Neural progenitor cell (in vitro differentiated cells): ENCODE data around the gene STAC2. TPM values are rescaled to one million over a fixed set of nuclear protein-coding genes. Genes with fewer than 3 reads are reported as not detected.
A peak's percentile ranks its signal among the peaks of the same experiment; 100 is the strongest.

Source experiments
- DNase-seq: peaks from one replicate; pipeline ENCODE4 v3.0.0-alpha.2; 2016; ENCODE audit warnings: low spot score
- H2AFZ ChIP-seq: fragments of 200-600 bp; sonication (generic); replicated peaks from 2 replicates; pipeline ENCODE4 v1.6.1; 2016; ENCODE audit warnings: antibody characterized with exemption
- H3F3A ChIP-seq: fragments of 200-600 bp; sonication (generic); 2 replicates; pipeline ENCODE4 v1.6.1; 2016; ENCODE audit warnings: antibody characterized with exemption, low read depth
- H3K27ac ChIP-seq: fragments of 200-600 bp; sonication (generic); 2 replicates; pipeline ENCODE4 v1.5.1; 2016; ENCODE audit warnings: mild to moderate bottlenecking
- H3K27me3 ChIP-seq: fragments of 200-600 bp; sonication (generic); 2 replicates; pipeline ENCODE4 v1.6.1; 2016; ENCODE audit warnings: mild to moderate bottlenecking, moderate library complexity
- H3K36me3 ChIP-seq: fragments of 200-600 bp; sonication (generic); 2 replicates; pipeline ENCODE4 v1.5.1; 2016
- H3K4me1 ChIP-seq: fragments of 200-600 bp; sonication (generic); 2 replicates; pipeline ENCODE4 v1.6.1; 2016; ENCODE audit warnings: mixed run types
- H3K4me2 ChIP-seq: fragments of 200-600 bp; sonication (generic); 2 replicates; pipeline ENCODE4 v1.6.1; 2016
- H3K4me3 ChIP-seq: fragments of 200-600 bp; sonication (generic); 2 replicates; pipeline ENCODE4 v1.5.1; 2016
- H3K79me2 ChIP-seq: fragments of 200-600 bp; sonication (generic); 2 replicates; pipeline ENCODE4 v1.6.1; 2016; ENCODE audit warnings: low read depth
- H3K9ac ChIP-seq: fragments of 200-600 bp; sonication (generic); 2 replicates; pipeline ENCODE4 v1.6.1; 2016
- H3K9me3 ChIP-seq: fragments of 200-600 bp; sonication (generic); 2 replicates; pipeline ENCODE4 v1.5.1; 2016; ENCODE audit warnings: low read depth
- H4K20me1 ChIP-seq: fragments of 200-600 bp; sonication (generic); 2 replicates; pipeline ENCODE4 v1.6.1; 2016; ENCODE audit warnings: low read depth
- H3K27ac Mint-ChIP-seq: 3 replicates; pipeline ENCODE4 v1.8.0; 2021; ENCODE audit warnings: mixed read lengths
- H3K27me3 Mint-ChIP-seq: 2 replicates; pipeline ENCODE4 v1.8.0; 2022; ENCODE audit warnings: low read depth, mild to moderate bottlenecking, inconsistent platforms, moderate library complexity, mixed read lengths; ENCODE audit not compliant: insufficient read depth
- H3K36me3 Mint-ChIP-seq: 3 replicates; pipeline ENCODE4 v1.8.0; 2021; ENCODE audit warnings: mixed read lengths
- H3K4me1 Mint-ChIP-seq: 3 replicates; pipeline ENCODE4 v1.8.0; 2021; ENCODE audit warnings: mixed read lengths
- H3K4me3 Mint-ChIP-seq: 3 replicates; pipeline ENCODE4 v1.8.0; 2021; ENCODE audit warnings: mild to moderate bottlenecking, moderate library complexity, mixed read lengths
- H3K9me3 Mint-ChIP-seq: 3 replicates; pipeline ENCODE4 v1.8.0; 2020; ENCODE audit warnings: mixed read lengths
- EZH2 ChIP-seq: fragments of 200-600 bp; sonication (generic); IDR thresholded peaks from 2 replicates; pipeline ENCODE4 v1.6.1; 2017; ENCODE audit warnings: antibody characterized with exemption, mild to moderate bottlenecking, moderate library complexity
- EZH2phosphoT487 ChIP-seq: fragments of 200-600 bp; sonication (generic); IDR thresholded peaks from 2 replicates; pipeline ENCODE4 v1.6.1; 2017; ENCODE audit warnings: antibody characterized with exemption
- total RNA-seq: library from RNA; depleted of rRNA; stranded (reverse); fragments of >200 nt; gene quantifications from 2 replicates; pipeline ENCODE4 v1.2.3, GENCODE V29; 2015; ENCODE audit warnings: low replicate concordance
- TF ChIP-seq, protein P1 (sequence below): fragments of 200-600 bp; sonication (generic); IDR thresholded peaks from 2 replicates; pipeline ENCODE4 v1.5.1; 2017; ENCODE audit warnings: antibody characterized with exemption, mild to moderate bottlenecking

STAC2 gene
- total RNA-seq, 1 donor from 2014 or later = 0.13 TPM

DNA sequence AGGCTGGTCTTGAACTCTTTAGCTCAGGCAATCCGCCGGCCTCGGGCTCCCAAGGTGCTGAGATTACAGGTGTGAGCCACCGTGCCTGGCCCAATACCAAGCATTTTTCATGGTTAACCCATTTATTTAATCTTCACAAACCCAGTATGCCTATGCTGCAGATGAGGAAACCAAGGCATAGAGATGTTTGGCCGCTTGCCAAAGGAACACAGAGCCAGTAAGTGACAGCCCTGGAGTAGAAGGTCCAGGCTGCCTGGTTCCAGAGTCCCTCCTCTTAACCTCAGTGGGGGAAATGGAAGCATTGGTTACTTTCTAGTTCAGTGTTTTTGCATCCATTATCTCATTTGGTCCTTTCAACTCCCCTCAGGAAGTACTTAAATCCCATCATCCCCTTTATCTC, 44.4 kb downstream of the STAC2 start:
- Histone ChIP-seq H3K9ac (no peak overlapping the region), H3F3A (peaks cover 5% of the 10 kb centered on the region), H3K4me3 (no peak overlapping the region), H3K79me2 (no peaks in the 10 kb centered on the region), H3K4me2 (no peak overlapping the region), H2AFZ (no peak overlapping the region), H3K9me3 (no peaks in the 10 kb centered on the region), H4K20me1 (no peaks in the 10 kb centered on the region), H3K27me3 (no peaks in the 10 kb centered on the region), H3K4me1 (no peaks in the 10 kb centered on the region), H3K27ac (no peak overlapping the region), H3K36me3 (no peaks in the 10 kb centered on the region)
- TF ChIP-seq EZH2 = no peak
- Mint-ChIP-seq H3K27ac (no peak overlapping the region), H3K4me3 (no peak overlapping the region), H3K36me3 (peaks cover 24% of the 10 kb centered on the region), H3K9me3 (no peaks in the 10 kb centered on the region), H3K4me1 (no peaks in the 10 kb centered on the region), H3K27me3 (no peaks in the 10 kb centered on the region)
- no peak for DNase-seq

- Histone ChIP-seq H3K27me3 (no peaks in the 10 kb centered on the region), H3K4me2 (no peak overlapping the region), H3K9me3 (no peaks in the 10 kb centered on the region), H3K4me3 (no peak overlapping the region), H3K79me2 (no peaks in the 10 kb centered on the region), H3K27ac (no peak overlapping the region), H3F3A (peaks cover 5% of the 10 kb centered on the region), H3K9ac (no peak overlapping the region), H3K4me1 (no peaks in the 10 kb centered on the region), H3K36me3 (no peaks in the 10 kb centered on the region), H4K20me1 (no peaks in the 10 kb centered on the region), H2AFZ (no peak overlapping the region)
- Mint-ChIP-seq H3K36me3 (peaks cover 18% of the 10 kb centered on the region), H3K27ac (no peak overlapping the region), H3K9me3 (no peaks in the 10 kb centered on the region), H3K27me3 (no peaks in the 10 kb centered on the region), H3K4me3 (no peak overlapping the region), H3K4me1 (peaks cover under 1% of the 10 kb centered on the region)
- no peak for TF ChIP-seq EZH2phosphoT487
- TF ChIP-seq, protein P1, sequence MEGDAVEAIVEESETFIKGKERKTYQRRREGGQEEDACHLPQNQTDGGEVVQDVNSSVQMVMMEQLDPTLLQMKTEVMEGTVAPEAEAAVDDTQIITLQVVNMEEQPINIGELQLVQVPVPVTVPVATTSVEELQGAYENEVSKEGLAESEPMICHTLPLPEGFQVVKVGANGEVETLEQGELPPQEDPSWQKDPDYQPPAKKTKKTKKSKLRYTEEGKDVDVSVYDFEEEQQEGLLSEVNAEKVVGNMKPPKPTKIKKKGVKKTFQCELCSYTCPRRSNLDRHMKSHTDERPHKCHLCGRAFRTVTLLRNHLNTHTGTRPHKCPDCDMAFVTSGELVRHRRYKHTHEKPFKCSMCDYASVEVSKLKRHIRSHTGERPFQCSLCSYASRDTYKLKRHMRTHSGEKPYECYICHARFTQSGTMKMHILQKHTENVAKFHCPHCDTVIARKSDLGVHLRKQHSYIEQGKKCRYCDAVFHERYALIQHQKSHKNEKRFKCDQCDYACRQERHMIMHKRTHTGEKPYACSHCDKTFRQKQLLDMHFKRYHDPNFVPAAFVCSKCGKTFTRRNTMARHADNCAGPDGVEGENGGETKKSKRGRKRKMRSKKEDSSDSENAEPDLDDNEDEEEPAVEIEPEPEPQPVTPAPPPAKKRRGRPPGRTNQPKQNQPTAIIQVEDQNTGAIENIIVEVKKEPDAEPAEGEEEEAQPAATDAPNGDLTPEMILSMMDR = no peak
- no peak for TF ChIP-seq EZH2
- DNase-seq = no peak
These were observed 47.2 kb downstream of the STAC2 start for GRCh38 chr17:39178536-39178935.

- peak; percentile 66 for DNase-seq
These were observed 48.5 kb downstream of the STAC2 start for GRCh38 chr17:39177256-39177655.

DNA sequence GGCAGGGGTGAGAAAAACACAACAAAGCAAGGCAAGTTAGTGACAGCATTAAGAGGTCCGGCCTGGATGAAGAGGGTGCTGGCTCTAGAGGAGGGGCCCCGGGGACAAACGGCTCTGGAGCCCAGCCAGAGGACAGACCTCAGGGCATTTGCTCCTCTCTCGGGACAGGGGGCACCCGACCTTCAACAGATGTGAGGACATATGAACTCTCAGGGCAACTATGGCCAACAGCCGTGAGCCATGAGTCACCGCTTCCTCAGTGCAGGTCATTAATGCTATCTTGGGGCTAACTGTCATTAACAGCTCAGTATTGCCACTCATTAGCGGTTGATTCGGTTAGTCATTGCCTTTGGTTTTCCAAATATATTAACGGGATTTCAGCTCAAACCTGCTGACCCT, 50.1 kb downstream of the STAC2 start:
- H3K27me3 ChIP-seq = no peaks in the 10 kb centered on the region
- no peak overlapping the region for H3K9ac ChIP-seq
- H4K20me1 ChIP-seq = no peaks in the 10 kb centered on the region
- no peak overlapping the region for H3K27ac ChIP-seq
- DNase-seq = no peak
- H3K4me2 ChIP-seq = no peak overlapping the region
- no peak overlapping the region for H3K4me3 Mint-ChIP-seq
- H3K36me3 ChIP-seq = no peaks in the 10 kb centered on the region
- no peak overlapping the region for H3K4me3 ChIP-seq
- TF ChIP-seq, protein P1 = no peak
- TF ChIP-seq EZH2phosphoT487 (no peak), EZH2 (no peak)
- no peak overlapping the region for H2AFZ ChIP-seq
- no peak overlapping the region for H3K27ac Mint-ChIP-seq
- peaks cover 13% of the 10 kb centered on the region for H3K36me3 Mint-ChIP-seq
- no peaks in the 10 kb centered on the region for H3K9me3 Mint-ChIP-seq
- peaks cover 11% of the 10 kb centered on the region for H3K4me1 Mint-ChIP-seq
- no peaks in the 10 kb centered on the region for H3K27me3 Mint-ChIP-seq
- peaks cover 5% of the 10 kb centered on the region for H3F3A ChIP-seq
- H3K9me3 ChIP-seq = no peaks in the 10 kb centered on the region
- no peaks in the 10 kb centered on the region for H3K4me1 ChIP-seq
- H3K79me2 ChIP-seq = no peaks in the 10 kb centered on the region

More at GRCh38 chr17:39177256-39177655, 48.5 kb downstream of the STAC2 start:
- TF ChIP-seq, protein P1 = no peak
- TF ChIP-seq EZH2 (no peak), EZH2phosphoT487 (no peak)
- Histone ChIP-seq H3K4me3 (no peak overlapping the region), H3K27me3 (no peaks in the 10 kb centered on the region), H3K4me1 (no peaks in the 10 kb centered on the region), H3K27ac (no peak overlapping the region), H3K9ac (no peak overlapping the region), H3K79me2 (no peaks in the 10 kb centered on the region), H2AFZ (no peak overlapping the region), H3K4me2 (no peak overlapping the region), H4K20me1 (no peaks in the 10 kb centered on the region), H3K9me3 (no peaks in the 10 kb centered on the region), H3K36me3 (no peaks in the 10 kb centered on the region), H3F3A (peaks cover 5% of the 10 kb centered on the region)
- H3K9me3 Mint-ChIP-seq = no peaks in the 10 kb centered on the region
- H3K27ac Mint-ChIP-seq = no peak overlapping the region
- peaks cover 7% of the 10 kb centered on the region for H3K4me1 Mint-ChIP-seq
- H3K4me3 Mint-ChIP-seq = no peak overlapping the region
- no peaks in the 10 kb centered on the region for H3K27me3 Mint-ChIP-seq
- peaks cover 13% of the 10 kb centered on the region for H3K36me3 Mint-ChIP-seq
